Activated CD8-positive, alpha-beta T cell treated with anti-CD3 and anti-CD28 coated beads for 36 hours (primary cell): ENCODE results near the gene WDR70. TPM values are rescaled to one million over a fixed set of nuclear protein-coding genes. Genes with fewer than 3 reads are reported as not detected.

ENCODE experiments used
- ATAC-seq: fragments of 200-7000 bp; cut with Tn5 transposase; one replicate; pipeline ENCODE4 v1.10.0; 2021; ENCODE audit warnings: mild to moderate bottlenecking, moderate library complexity
- CTCF ChIA-PET: fragments of 350-600 bp; sonication (Branson Sonifier 250); formaldehyde crosslinking; loops from one replicate; lab custom pipeline; 2021; ENCODE audit warnings: antibody characterized with exemption; lab: Charles Lee
- POLR2A ChIA-PET: fragments of 350-600 bp; sonication (Branson Sonifier 250); formaldehyde crosslinking; loops from one replicate; lab custom pipeline; 2021; ENCODE audit warnings: antibody characterized with exemption; lab: Charles Lee
- DNase-seq: peaks from one replicate; pipeline ENCODE4 v3.0.0-alpha.2; 2020
- H3K27ac Mint-ChIP-seq: one replicate; pipeline ENCODE4 v1.8.0; 2021; ENCODE audit warnings: mild to moderate bottlenecking, mixed read lengths
- H3K27me3 Mint-ChIP-seq: one replicate; pipeline ENCODE4 v1.8.0; 2021; ENCODE audit warnings: mixed read lengths
- H3K36me3 Mint-ChIP-seq: one replicate; pipeline ENCODE4 v1.8.0; 2021; ENCODE audit warnings: low read depth, mixed read lengths
- H3K4me1 Mint-ChIP-seq: one replicate; pipeline ENCODE4 v1.8.0; 2021; ENCODE audit warnings: low read depth, mixed read lengths
- H3K4me3 Mint-ChIP-seq: one replicate; pipeline ENCODE4 v1.8.0; 2021; ENCODE audit warnings: mild to moderate bottlenecking, moderate library complexity, mixed read lengths
- H3K9me3 Mint-ChIP-seq: one replicate; pipeline ENCODE4 v1.8.0; 2021; ENCODE audit warnings: mixed read lengths
- intact Hi-C: fragments of 100-400 bp; cut with micrococcal nuclease; formaldehyde crosslinking; loops from one replicate; pipeline ENCODE4 v1.10.0; 2022
- total RNA-seq, 2 experiments: library from RNA; stranded (reverse); gene quantifications; one replicate each; pipeline ENCODE4 v1.2.3, GENCODE V29; 2021
- TF ChIP-seq, protein P1 (sequence below): fragments of 200-600 bp; IDR thresholded peaks from one replicate; pipeline ENCODE4 v1.8.0; 2022; ENCODE audit warnings: antibody characterized with exemption, mild to moderate bottlenecking

The WDR70 gene
- total RNA-seq, 2 experiments from 2014 or later, result 30.8 to 32.7 TPM

DNA sequence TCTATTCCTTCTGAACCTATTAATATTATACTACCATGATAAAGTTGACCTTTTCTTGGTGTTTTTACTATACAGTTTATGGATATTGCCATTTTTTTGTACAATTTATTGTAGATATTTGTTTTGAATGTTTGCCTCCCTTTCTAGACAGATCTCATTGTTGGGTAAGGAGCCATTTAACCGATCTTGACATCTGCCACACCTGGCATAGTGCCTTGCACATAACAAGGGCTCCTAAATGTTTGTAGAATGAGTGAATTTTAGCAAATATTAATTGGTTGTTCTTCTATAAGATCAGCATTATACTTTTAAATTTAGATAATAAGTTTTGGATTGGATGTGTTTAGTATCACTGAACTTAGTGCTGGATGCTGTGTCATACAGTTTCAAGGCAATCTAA, 285.4 kb downstream of the WDR70 start:
- intact Hi-C loops, result no loop called here
- H3K4me3 Mint-ChIP-seq, result no peak overlapping the region
- no peak overlapping the region for H3K27ac Mint-ChIP-seq
- TF ChIP-seq, protein P1, sequence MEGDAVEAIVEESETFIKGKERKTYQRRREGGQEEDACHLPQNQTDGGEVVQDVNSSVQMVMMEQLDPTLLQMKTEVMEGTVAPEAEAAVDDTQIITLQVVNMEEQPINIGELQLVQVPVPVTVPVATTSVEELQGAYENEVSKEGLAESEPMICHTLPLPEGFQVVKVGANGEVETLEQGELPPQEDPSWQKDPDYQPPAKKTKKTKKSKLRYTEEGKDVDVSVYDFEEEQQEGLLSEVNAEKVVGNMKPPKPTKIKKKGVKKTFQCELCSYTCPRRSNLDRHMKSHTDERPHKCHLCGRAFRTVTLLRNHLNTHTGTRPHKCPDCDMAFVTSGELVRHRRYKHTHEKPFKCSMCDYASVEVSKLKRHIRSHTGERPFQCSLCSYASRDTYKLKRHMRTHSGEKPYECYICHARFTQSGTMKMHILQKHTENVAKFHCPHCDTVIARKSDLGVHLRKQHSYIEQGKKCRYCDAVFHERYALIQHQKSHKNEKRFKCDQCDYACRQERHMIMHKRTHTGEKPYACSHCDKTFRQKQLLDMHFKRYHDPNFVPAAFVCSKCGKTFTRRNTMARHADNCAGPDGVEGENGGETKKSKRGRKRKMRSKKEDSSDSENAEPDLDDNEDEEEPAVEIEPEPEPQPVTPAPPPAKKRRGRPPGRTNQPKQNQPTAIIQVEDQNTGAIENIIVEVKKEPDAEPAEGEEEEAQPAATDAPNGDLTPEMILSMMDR, result no peak
- no peaks in the 10 kb centered on the region for H3K36me3 Mint-ChIP-seq
- H3K27me3 Mint-ChIP-seq, result no peaks in the 10 kb centered on the region
- DNase-seq (no peak), ATAC-seq (no peak)
- POLR2A ChIA-PET, result no interaction called here
- H3K9me3 Mint-ChIP-seq, result peaks cover 2% of the 10 kb centered on the region
- CTCF ChIA-PET, result no interaction called here
- no peaks in the 10 kb centered on the region for H3K4me1 Mint-ChIP-seq

DNA sequence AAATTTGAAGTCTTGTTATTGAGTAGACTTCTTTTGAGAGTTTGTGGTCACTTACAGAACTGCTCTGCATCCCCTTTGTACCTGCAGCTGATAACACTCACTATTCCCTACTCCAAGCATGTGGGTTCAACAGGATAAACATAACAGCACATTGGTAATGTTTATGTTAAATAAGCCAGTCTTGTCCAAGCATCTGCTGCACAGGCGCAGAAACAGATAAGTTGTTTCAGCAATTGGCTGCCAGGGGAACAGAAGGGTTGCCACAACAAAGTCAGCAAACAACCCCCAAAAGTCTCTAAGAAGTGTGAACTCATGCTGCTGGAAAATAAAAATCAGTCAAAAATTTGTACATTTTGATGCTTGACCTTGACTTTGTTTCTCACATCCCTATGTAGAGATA, 286.2 kb downstream of the WDR70 start:
- Mint-ChIP-seq H3K4me1 (no peaks in the 10 kb centered on the region), H3K27ac (no peak overlapping the region), H3K27me3 (no peaks in the 10 kb centered on the region), H3K36me3 (peaks cover 4% of the 10 kb centered on the region), H3K4me3 (no peak overlapping the region), H3K9me3 (peaks cover 4% of the 10 kb centered on the region)
- intact Hi-C loops, result no loop called here
- TF ChIP-seq, protein P1, result no peak
- DNase-seq (no peak), ATAC-seq (no peak)
- POLR2A ChIA-PET, result no interaction called here
- CTCF ChIA-PET, result no interaction called here

DNA sequence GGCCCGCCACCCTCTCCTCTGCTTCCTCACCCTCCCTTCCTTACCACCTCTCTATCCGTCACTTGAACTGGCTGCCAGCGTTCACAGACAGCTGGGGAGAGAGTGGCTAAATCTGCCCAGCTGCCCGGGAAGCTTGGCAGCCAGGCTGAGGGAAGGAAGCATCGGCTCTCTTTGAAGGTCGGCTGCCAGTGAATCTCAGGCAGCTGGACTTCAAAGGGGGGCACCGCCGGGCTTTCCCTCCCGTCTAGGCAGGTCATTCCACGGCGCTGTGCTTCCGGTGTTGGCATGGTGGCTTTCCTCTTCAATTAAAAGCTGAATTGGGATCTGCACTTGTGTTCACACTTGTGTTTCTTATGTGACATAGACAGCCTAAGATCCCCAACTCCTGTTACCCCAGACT, 286.8 kb downstream of the WDR70 start:
- Mint-ChIP-seq H3K4me1 (no peaks in the 10 kb centered on the region), H3K36me3 (peaks cover 4% of the 10 kb centered on the region), H3K27me3 (no peaks in the 10 kb centered on the region), H3K9me3 (peaks cover 4% of the 10 kb centered on the region), H3K4me3 (no peak overlapping the region), H3K27ac (no peak overlapping the region)
- ChIA-PET CTCF (no interaction called here), POLR2A (no interaction called here)
- intact Hi-C loops, result no loop called here
- DNase-seq (no peak), ATAC-seq (no peak)
- TF ChIP-seq, protein P1, result no peak

DNA sequence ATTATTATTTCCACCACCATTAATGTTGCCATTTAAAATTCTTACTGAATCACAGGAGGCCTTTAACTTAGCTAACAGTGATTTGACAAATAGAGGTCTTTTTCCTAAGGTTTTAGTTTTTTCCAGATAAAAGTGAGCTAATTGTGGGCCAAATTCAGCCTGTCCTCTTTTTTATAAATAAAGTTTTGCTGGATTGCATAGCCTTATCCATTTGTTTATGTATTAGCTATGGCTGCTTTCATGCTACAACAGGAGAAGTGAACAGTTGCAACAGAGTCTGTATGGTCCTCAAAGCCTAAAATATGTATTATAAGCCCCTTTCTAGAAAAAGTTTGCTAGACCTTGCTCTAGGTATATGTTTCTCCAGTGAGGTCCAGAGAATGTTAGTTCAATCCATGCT, 288.3 kb downstream of the WDR70 start:
- POLR2A ChIA-PET, result no interaction called here
- ATAC-seq, result no peak
- H3K4me3 Mint-ChIP-seq, result no peak overlapping the region
- intact Hi-C loops, result no loop called here
- H3K27ac Mint-ChIP-seq, result no peak overlapping the region
- DNase-seq, result no peak
- H3K4me1 Mint-ChIP-seq, result peaks cover 10% of the 10 kb centered on the region
- H3K36me3 Mint-ChIP-seq, result peaks cover 4% of the 10 kb centered on the region
- TF ChIP-seq, protein P1, result no peak
- H3K9me3 Mint-ChIP-seq, result peaks cover 4% of the 10 kb centered on the region
- H3K27me3 Mint-ChIP-seq, result no peaks in the 10 kb centered on the region
- CTCF ChIA-PET, result no interaction called here

DNA sequence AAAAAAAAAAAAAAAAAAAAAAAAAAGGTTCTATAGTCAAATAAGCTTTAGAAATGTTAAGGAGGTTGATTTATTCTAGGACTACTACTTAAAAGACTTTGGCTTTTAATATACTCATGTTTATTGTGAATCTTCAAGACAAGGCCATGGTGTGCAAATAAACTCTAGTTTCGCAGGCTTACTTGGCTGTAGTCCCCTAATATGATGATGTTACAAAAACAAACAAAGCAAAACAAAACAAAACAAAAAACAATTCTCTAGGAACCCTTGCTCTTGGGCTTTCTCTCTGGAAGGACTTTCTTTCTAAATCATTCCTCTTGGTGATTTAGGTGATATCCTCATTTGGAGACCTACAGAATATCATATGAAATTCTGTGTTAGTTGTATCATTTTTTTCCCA, 288.7 kb downstream of the WDR70 start:
- intact Hi-C loops, result no loop called here
- H3K4me3 Mint-ChIP-seq, result no peak overlapping the region
- peaks cover 4% of the 10 kb centered on the region for H3K36me3 Mint-ChIP-seq
- peaks cover 13% of the 10 kb centered on the region for H3K4me1 Mint-ChIP-seq
- H3K9me3 Mint-ChIP-seq, result peaks cover 4% of the 10 kb centered on the region
- no peak for ATAC-seq
- no peak for DNase-seq
- H3K27ac Mint-ChIP-seq, result no peak overlapping the region
- no peaks in the 10 kb centered on the region for H3K27me3 Mint-ChIP-seq
- TF ChIP-seq, protein P1, result no peak
- CTCF ChIA-PET, result no interaction called here
- POLR2A ChIA-PET, result no interaction called here
